A549 treated with DMSO at 1 μM for 4 hours (cell line): Measurements from ENCODE around the gene ERVV-1. TPM values are rescaled to one million over a fixed set of nuclear protein-coding genes. Genes with fewer than 3 reads are reported as not detected.

Experiments used
- total RNA-seq: library from RNA; stranded (reverse); fragments of 200-300 nt; extraction: Qiagen RNA extraction; gene quantifications from 5 replicates; pipeline ENCODE4 v1.2.3, GENCODE V29; 2022; ENCODE audit warnings: low read depth

The ERVV-1 gene, protein sequence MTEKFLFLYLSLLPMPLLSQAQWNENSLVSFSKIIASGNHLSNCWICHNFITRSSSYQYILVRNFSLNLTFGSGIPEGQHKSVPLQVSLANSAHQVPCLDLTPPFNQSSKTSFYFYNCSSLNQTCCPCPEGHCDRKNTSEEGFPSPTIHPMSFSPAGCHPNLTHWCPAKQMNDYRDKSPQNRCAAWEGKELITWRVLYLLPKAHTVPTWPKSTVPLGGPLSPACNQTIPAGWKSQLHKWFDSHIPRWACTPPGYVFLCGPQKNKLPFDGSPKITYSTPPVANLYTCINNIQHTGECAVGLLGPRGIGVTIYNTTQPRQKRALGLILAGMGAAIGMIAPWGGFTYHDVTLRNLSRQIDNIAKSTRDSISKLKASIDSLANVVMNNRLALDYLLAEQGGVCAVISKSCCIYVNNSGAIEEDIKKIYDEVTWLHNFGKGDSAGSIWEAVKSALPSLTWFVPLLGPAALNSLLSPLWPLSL
- total RNA-seq = not detected in 5 replicates

DNA sequence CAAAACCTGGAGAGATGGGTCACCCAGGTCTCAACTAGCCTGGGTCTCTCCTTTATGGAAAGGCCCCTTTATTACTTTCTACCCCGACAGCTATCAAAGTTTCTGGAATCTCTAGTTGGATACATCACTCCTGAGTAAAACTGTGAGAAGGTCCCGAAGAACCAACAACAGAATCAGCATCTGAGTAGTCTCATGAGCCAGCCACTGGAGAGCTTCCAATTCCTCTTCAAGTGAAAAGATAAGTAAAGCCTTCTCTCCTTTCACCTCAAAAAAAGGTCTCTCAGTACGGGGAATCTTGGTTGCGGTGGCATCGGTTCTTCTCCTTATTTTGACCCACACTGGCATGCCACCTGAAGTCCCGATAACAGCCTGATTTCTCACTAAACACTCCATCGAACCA, at the start of gene ERVV-1:
TSS of gene ERVV-1 (plus strand) at position 301 of the 400 bp plus-strand sequence. CDS start 170 bp downstream, outside the sequence.

Other genes with a start within 250 kb of the ERVV-1 start
- gene ZNF600, start 227.1 kb upstream of the ERVV-1 start, total RNA-seq = 0.11 to 0.39 TPM (median 0.19 TPM) in 5 replicates
- gene ZNF28, start 192.3 kb upstream of the ERVV-1 start, total RNA-seq = 0.38 to 3.0 TPM (median 1.0 TPM) in 5 replicates
- 0.44 to 0.59 TPM (median 0.55 TPM) in 5 replicates for gene ZNF468, start 156.3 kb upstream of the ERVV-1 start, total RNA-seq
- not detected in 5 replicates for gene ZNF320, start 116.3 kb upstream of the ERVV-1 start, total RNA-seq
- 0.02 TPM in 1 of 5 replicates, not detected in the others for gene ZNF888, start 90.5 kb upstream of the ERVV-1 start, total RNA-seq
- 0.03 to 0.07 TPM (median 0.06 TPM) in 3 of 5 replicates, not detected in the others for gene ZNF816, start 51.0 kb upstream of the ERVV-1 start, total RNA-seq
- gene ERVV-2, start 30.8 kb downstream of the ERVV-1 start, total RNA-seq = not detected in 5 replicates
- gene ZNF160, start 89.5 kb downstream of the ERVV-1 start, total RNA-seq = 7.2 to 10.6 TPM (median 8.1 TPM) in 5 replicates
- not detected in 5 replicates for gene ZNF415, start 119.0 kb downstream of the ERVV-1 start, total RNA-seq
- not detected in 5 replicates for gene ZNF347, start 145.1 kb downstream of the ERVV-1 start, total RNA-seq
- not detected in 5 replicates for gene ZNF665, start 179.4 kb downstream of the ERVV-1 start, total RNA-seq
- not detected in 5 replicates for gene ZNF677, start 241.0 kb downstream of the ERVV-1 start, total RNA-seq
- not detected in 5 replicates for gene VN1R2, start 244.4 kb downstream of the ERVV-1 start, total RNA-seq